H1 (cell line): ENCODE measurements around the gene KXD1. TPM values are rescaled to one million over a fixed set of nuclear protein-coding genes. Genes with fewer than 3 reads are reported as not detected.

Source experiments
- BRCA1 ChIP-seq: IDR thresholded peaks from 2 replicates; pipeline ENCODE4 v1.6.1; 2012; ENCODE audit warnings: low read depth, low read length, improper control_type of control experiment
- CHD1 ChIP-seq: IDR thresholded peaks from 2 replicates; pipeline ENCODE4 v1.6.1; 2012; ENCODE audit warnings: low read depth, low read length, improper control_type of control experiment
- CTBP2 ChIP-seq: IDR thresholded peaks from 2 replicates; pipeline ENCODE4 v1.7.0; 2011; ENCODE audit warnings: borderline replicate concordance, mild to moderate bottlenecking, moderate library complexity, mixed read lengths, low read length; ENCODE audit not compliant: insufficient read depth, insufficient read length
- GABPA ChIP-seq: IDR thresholded peaks from 2 replicates; pipeline ENCODE4 v1.6.1; 2011; ENCODE audit warnings: mild to moderate bottlenecking, low read length, moderate library complexity, borderline replicate concordance; ENCODE audit not compliant: insufficient read depth
- NRF1 ChIP-seq: IDR thresholded peaks from 2 replicates; pipeline ENCODE4 v1.6.1; 2011; ENCODE audit warnings: mild to moderate bottlenecking, low read depth, low read length, improper control_type of control experiment
- RNF2 ChIP-seq: fragments of 200-900, 300-1000 bp; sonication (generic); IDR thresholded peaks from 2 replicates; pipeline ENCODE4 v1.7.1; 2016; ENCODE audit warnings: borderline replicate concordance, low read depth, mild to moderate bottlenecking, antibody characterized with exemption, low read length; ENCODE audit not compliant: poor library complexity, severe bottlenecking; ENCODE audit errors: missing control alignments
- SAP30 ChIP-seq: fragments of 300-600 bp; sonication (generic); IDR thresholded peaks from 2 replicates; pipeline ENCODE4 v1.7.1; 2012; ENCODE audit warnings: low read length, moderate library complexity, mild to moderate bottlenecking, inconsistent platforms; ENCODE audit not compliant: insufficient read depth, insufficient replicate concordance
- SIN3A ChIP-seq, 2 experiments: IDR thresholded peaks in 1 of 2; conservative IDR thresholded peaks in 1 of 2; 2 replicates each; pipeline ENCODE4 v1.6.1; 2011 to 2012; ENCODE audit warnings: low read length in 2 of 2, improper control_type of control experiment in 1 of 2, low read depth in 1 of 2, mild to moderate bottlenecking in 1 of 2
- polyA plus RNA-seq, 7 experiments: library from polyadenylated mRNA; depleted of rRNA in 3 of 7; stranded (reverse) in 5 of 7; unstranded in 2 of 7; fragments of >200 nt in 5 of 7; fragments of 200-250 nt in 2 of 7; gene quantifications; 1 replicate in 5 of 7; 2 replicates in 1 of 7; 4 replicates in 1 of 7; pipeline versions ENCODE4 v1.2.1 to v1.2.3, GENCODE V29; 2011 to 2013; ENCODE audit warnings: missing spikeins in 2 of 7, mixed read lengths in 2 of 7
- total RNA-seq: library from RNA; stranded (reverse); fragmentation: NEBNext Ultra II Directional; extraction: Animal tissue kit (Norgen Biotek cat#: 25700); gene quantifications from 2 replicates; pipeline ENCODE4 v1.2.1, GENCODE V29; 2021
- TF ChIP-seq, protein P1 (sequence below): fragments of 300-600 bp; sonication (generic); IDR thresholded peaks from 2 replicates; pipeline ENCODE4 v1.7.1; 2012; ENCODE audit warnings: low read length, moderate library complexity, mild to moderate bottlenecking, inconsistent platforms; ENCODE audit not compliant: insufficient replicate concordance

The KXD1 gene
- total and polyA plus RNA-seq, 2 of the 8 experiments (the other 6 are each of a cell fraction or from before 2014, with no cell fraction given): 115 to 267 TPM

DNA sequence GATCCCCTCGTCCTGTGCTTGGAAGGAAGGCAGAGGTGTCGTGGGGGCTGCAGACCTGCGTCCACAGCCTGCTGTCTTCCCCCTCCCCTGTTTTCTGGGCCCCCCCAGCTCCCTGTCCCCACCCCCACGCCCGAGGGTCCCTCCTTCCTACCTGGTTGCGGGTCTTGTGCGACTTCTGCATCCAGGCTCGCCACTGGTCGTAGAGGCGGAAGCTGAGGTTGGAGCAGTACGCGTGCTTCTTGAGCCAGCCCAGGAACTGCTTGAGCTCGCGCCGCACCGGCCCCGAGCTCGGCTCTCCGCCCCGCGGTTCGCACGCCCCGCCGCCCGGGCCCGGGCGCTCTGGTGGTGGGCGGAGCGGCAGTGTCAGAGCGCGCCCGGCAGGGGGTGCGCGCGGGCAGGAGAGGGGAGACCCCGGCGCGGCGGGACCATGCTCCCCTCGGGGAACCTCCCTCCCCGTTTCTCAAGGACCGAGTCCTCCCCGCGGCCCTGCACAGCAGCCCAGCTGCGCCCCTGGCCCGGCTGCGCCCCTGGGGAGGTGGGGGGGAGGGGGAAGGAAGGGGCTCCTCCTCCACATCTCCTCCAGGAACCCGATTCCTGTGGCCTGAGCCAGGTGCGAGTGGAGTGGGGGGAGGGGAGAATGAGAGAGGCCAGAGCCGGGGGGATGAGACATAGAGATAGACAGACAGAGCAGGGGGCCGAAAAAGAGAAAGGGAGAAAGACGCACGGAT is 36.6 kb downstream of the KXD1 start (continued):
- TF ChIP-seq, protein P1, sequence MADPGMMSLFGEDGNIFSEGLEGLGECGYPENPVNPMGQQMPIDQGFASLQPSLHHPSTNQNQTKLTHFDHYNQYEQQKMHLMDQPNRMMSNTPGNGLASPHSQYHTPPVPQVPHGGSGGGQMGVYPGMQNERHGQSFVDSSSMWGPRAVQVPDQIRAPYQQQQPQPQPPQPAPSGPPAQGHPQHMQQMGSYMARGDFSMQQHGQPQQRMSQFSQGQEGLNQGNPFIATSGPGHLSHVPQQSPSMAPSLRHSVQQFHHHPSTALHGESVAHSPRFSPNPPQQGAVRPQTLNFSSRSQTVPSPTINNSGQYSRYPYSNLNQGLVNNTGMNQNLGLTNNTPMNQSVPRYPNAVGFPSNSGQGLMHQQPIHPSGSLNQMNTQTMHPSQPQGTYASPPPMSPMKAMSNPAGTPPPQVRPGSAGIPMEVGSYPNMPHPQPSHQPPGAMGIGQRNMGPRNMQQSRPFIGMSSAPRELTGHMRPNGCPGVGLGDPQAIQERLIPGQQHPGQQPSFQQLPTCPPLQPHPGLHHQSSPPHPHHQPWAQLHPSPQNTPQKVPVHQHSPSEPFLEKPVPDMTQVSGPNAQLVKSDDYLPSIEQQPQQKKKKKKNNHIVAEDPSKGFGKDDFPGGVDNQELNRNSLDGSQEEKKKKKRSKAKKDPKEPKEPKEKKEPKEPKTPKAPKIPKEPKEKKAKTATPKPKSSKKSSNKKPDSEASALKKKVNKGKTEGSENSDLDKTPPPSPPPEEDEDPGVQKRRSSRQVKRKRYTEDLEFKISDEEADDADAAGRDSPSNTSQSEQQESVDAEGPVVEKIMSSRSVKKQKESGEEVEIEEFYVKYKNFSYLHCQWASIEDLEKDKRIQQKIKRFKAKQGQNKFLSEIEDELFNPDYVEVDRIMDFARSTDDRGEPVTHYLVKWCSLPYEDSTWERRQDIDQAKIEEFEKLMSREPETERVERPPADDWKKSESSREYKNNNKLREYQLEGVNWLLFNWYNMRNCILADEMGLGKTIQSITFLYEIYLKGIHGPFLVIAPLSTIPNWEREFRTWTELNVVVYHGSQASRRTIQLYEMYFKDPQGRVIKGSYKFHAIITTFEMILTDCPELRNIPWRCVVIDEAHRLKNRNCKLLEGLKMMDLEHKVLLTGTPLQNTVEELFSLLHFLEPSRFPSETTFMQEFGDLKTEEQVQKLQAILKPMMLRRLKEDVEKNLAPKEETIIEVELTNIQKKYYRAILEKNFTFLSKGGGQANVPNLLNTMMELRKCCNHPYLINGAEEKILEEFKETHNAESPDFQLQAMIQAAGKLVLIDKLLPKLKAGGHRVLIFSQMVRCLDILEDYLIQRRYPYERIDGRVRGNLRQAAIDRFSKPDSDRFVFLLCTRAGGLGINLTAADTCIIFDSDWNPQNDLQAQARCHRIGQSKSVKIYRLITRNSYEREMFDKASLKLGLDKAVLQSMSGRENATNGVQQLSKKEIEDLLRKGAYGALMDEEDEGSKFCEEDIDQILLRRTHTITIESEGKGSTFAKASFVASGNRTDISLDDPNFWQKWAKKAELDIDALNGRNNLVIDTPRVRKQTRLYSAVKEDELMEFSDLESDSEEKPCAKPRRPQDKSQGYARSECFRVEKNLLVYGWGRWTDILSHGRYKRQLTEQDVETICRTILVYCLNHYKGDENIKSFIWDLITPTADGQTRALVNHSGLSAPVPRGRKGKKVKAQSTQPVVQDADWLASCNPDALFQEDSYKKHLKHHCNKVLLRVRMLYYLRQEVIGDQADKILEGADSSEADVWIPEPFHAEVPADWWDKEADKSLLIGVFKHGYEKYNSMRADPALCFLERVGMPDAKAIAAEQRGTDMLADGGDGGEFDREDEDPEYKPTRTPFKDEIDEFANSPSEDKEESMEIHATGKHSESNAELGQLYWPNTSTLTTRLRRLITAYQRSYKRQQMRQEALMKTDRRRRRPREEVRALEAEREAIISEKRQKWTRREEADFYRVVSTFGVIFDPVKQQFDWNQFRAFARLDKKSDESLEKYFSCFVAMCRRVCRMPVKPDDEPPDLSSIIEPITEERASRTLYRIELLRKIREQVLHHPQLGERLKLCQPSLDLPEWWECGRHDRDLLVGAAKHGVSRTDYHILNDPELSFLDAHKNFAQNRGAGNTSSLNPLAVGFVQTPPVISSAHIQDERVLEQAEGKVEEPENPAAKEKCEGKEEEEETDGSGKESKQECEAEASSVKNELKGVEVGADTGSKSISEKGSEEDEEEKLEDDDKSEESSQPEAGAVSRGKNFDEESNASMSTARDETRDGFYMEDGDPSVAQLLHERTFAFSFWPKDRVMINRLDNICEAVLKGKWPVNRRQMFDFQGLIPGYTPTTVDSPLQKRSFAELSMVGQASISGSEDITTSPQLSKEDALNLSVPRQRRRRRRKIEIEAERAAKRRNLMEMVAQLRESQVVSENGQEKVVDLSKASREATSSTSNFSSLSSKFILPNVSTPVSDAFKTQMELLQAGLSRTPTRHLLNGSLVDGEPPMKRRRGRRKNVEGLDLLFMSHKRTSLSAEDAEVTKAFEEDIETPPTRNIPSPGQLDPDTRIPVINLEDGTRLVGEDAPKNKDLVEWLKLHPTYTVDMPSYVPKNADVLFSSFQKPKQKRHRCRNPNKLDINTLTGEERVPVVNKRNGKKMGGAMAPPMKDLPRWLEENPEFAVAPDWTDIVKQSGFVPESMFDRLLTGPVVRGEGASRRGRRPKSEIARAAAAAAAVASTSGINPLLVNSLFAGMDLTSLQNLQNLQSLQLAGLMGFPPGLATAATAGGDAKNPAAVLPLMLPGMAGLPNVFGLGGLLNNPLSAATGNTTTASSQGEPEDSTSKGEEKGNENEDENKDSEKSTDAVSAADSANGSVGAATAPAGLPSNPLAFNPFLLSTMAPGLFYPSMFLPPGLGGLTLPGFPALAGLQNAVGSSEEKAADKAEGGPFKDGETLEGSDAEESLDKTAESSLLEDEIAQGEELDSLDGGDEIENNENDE: no peak
- TF ChIP-seq NRF1 (no peak), RNF2 (no peak), SAP30 (no peak), GABPA (peak; percentile 53; the same call in 1 of the 2 replicates), CTBP2 (no peak), BRCA1 (no peak), CHD1 (no peak), SIN3A (conservative IDR thresholded peaks at IDR 0.05 in 1 of 2, IDR thresholded peaks at IDR 0.05 in 1 of 2; ENCODE audit: low read depth in 1 of 2, low read length in 2 of 2) (peak; percentile 19 to 37; a peak in 1 of 4 replicates)
